Prostate gland (tissue), 2 donors: Measurements from ENCODE around the gene ZNF548.

Experiments used
- POLR2A ChIP-seq: fragments of 450-650 bp; IDR thresholded peaks from one replicate; pipeline ENCODE4 v1.6.1; 2016; ENCODE audit warnings: antibody characterized with exemption, mild to moderate bottlenecking
- POLR2AphosphoS5 ChIP-seq: sonication (generic); formaldehyde crosslinking; IDR thresholded peaks from one replicate; pipeline ENCODE4 v1.6.1; 2017; ENCODE audit warnings: antibody characterized with exemption
- TF ChIP-seq, protein P1 (sequence below), 4 experiments: fragments of 200-600 bp in 2 of 4; fragments of 450-650 bp in 2 of 4; sonication (generic) in 2 of 4; IDR thresholded peaks; 1 replicate in 3 of 4; 2 replicates in 1 of 4; pipeline ENCODE4 v1.5.1; 2016 to 2019; ENCODE audit warnings: antibody characterized with exemption in 4 of 4, mild to moderate bottlenecking in 2 of 4, moderate library complexity in 2 of 4

DNA sequence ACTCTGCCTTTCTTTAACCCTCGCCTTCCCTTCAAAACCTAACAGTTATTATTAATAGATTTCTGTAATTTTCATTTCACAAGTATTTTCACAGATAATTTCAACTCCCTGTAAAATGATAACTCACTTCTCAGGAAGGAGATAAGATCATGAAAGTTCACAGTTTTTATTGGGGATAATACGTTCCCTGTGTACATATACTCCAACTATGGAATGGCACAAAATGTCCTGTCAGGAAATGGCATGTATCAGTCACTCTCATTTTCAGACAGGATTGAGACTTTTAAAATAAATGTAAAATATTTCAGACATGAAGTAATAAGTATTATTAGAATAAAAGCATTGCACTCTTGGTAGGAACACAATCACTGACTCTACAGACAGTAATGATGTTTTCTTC, 27.2 kb upstream of the ZNF548 start:
- peak; percentile 37 for TF ChIP-seq POLR2AphosphoS5
- TF ChIP-seq POLR2A, result no peak
- TF ChIP-seq, protein P1, sequence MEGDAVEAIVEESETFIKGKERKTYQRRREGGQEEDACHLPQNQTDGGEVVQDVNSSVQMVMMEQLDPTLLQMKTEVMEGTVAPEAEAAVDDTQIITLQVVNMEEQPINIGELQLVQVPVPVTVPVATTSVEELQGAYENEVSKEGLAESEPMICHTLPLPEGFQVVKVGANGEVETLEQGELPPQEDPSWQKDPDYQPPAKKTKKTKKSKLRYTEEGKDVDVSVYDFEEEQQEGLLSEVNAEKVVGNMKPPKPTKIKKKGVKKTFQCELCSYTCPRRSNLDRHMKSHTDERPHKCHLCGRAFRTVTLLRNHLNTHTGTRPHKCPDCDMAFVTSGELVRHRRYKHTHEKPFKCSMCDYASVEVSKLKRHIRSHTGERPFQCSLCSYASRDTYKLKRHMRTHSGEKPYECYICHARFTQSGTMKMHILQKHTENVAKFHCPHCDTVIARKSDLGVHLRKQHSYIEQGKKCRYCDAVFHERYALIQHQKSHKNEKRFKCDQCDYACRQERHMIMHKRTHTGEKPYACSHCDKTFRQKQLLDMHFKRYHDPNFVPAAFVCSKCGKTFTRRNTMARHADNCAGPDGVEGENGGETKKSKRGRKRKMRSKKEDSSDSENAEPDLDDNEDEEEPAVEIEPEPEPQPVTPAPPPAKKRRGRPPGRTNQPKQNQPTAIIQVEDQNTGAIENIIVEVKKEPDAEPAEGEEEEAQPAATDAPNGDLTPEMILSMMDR (IDR thresholded peaks at IDR 0.05), result no peak
